Left lung (tissue), 10 donors: ENCODE data around the gene ADAMTS10. TPM values are rescaled to one million over a fixed set of nuclear protein-coding genes. Genes with fewer than 3 reads are reported as not detected.
"Not testable (repeated sequence)": the region's sequence is repeated elsewhere in the genome, so short reads cannot be mapped to it uniquely, and the experiment has no call there.

Experiments
- ATAC-seq: fragments of 200-7000 bp; cut with Tn5 transposase; one replicate; pipeline ENCODE4 v1.9.1; 2020; ENCODE audit warnings: moderate library complexity
- DNase-seq, 4 donors: peaks; one replicate each; pipeline ENCODE4 v3.0.0-alpha.2; 2013 to 2020
- H3K27ac ChIP-seq, 2 donors: fragments of 200-600 bp; sonication (generic) in 1 of 2; one replicate each; pipeline versions ENCODE4 v1.5.0 to v1.8.0; 2020 to 2021
- H3K27me3 ChIP-seq, 2 donors: fragments of 200-600 bp; sonication (generic) in 1 of 2; one replicate each; pipeline versions ENCODE4 v1.5.0 to v1.8.0; 2020 to 2021
- H3K36me3 ChIP-seq, 2 donors: fragments of 200-600 bp; sonication (generic) in 1 of 2; one replicate each; pipeline versions ENCODE4 v1.5.0 to v1.8.0; 2020 to 2021
- H3K4me1 ChIP-seq, 2 donors: fragments of 200-600 bp; one replicate each; pipeline ENCODE4 v1.8.0; 2021
- H3K4me3 ChIP-seq, 2 donors: fragments of 200-600 bp; sonication (generic) in 1 of 2; one replicate each; pipeline versions ENCODE4 v1.5.0 to v1.8.0; 2020 to 2021; ENCODE audit warnings: mild to moderate bottlenecking in 1 of 2
- H3K9me3 ChIP-seq, 2 donors: fragments of 200-600 bp; sonication (generic) in 1 of 2; one replicate each; pipeline versions ENCODE4 v1.5.0 to v1.8.0; 2020 to 2021
- intact Hi-C, 2 donors: fragments of 100-400 bp; cut with DNase I; formaldehyde crosslinking; loops; one replicate each; pipeline versions ENCODE4 v1.11.2 to v1.14.2; 2022
- polyA plus RNA-seq, 6 donors: library from polyadenylated mRNA; unstranded; fragments of 120-200 nt; gene quantifications; one replicate each; pipeline ENCODE4 v1.2.1, GENCODE V29; 2013; ENCODE audit not compliant: insufficient read length in 6 of 6
- total RNA-seq, 2 donors: library from RNA; stranded (reverse); fragmentation: NEBNext Ultra II Directional; extraction: Animal tissue kit (Norgen Biotek cat#: 25700); gene quantifications; one replicate each; pipeline ENCODE4 v1.2.1, GENCODE V29; 2021
- TF ChIP-seq, protein P1 (sequence below), 2 donors: fragments of 200-600 bp; sonication (generic) in 1 of 2; IDR thresholded peaks; one replicate each; pipeline versions ENCODE4 v1.5.0 to v1.8.0; 2021; ENCODE audit warnings: antibody characterized with exemption in 2 of 2
- donor health status: DM: no; HTN: yes; CAD: no.
- donor health status: DM: no; HTN: no; CAD: no.

ADAMTS10 gene
- total and polyA plus RNA-seq, 8 donors: 18.5 to 72.2 (median 56.9) TPM

DNA sequence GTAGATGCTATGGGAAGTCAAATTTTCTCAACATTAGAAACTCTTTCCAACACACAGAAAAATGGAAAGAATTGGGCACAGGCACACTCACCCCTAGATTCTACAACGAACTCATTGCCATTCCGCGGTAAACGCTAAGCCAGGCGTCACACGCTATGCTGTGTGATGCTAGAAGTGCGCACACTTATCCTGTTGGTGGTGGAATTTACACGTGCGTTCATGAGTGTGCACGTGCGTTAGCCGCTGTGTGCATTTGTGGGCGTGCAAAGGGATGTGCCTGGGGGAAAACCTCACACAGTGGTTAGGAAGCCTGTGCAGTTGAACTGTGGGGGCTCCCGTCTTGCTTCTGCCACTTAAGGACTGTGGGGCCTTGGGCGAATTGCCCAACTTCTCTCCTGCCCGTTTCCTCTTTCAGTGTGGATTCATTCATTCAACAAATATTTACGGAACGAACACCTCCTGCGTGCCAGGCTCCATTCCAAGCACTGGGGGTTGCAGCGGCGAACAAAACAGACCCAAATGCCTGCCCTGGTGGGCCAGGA, 27.6 kb upstream of the ADAMTS10 start:
- H3K27me3 ChIP-seq: peaks cover 0 to 16% of the 10 kb centered on the region in 2 donors
- H3K4me1 ChIP-seq: peaks cover 0 to 44% of the 10 kb centered on the region in 2 donors
- DNase-seq (peak in 2 of 4 donors; percentile 44 to 50), ATAC-seq (peak; percentile 30)
- peak overlapping the region in 1 of 2 donors; percentile 51 for H3K27ac ChIP-seq
- intact Hi-C loops: no loop called here
- peaks cover 0 to 5% of the 10 kb centered on the region in 2 donors for H3K9me3 ChIP-seq
- H3K4me3 ChIP-seq: no peak overlapping the region
- H3K36me3 ChIP-seq: no peaks in the 10 kb centered on the region
- TF ChIP-seq, protein P1, sequence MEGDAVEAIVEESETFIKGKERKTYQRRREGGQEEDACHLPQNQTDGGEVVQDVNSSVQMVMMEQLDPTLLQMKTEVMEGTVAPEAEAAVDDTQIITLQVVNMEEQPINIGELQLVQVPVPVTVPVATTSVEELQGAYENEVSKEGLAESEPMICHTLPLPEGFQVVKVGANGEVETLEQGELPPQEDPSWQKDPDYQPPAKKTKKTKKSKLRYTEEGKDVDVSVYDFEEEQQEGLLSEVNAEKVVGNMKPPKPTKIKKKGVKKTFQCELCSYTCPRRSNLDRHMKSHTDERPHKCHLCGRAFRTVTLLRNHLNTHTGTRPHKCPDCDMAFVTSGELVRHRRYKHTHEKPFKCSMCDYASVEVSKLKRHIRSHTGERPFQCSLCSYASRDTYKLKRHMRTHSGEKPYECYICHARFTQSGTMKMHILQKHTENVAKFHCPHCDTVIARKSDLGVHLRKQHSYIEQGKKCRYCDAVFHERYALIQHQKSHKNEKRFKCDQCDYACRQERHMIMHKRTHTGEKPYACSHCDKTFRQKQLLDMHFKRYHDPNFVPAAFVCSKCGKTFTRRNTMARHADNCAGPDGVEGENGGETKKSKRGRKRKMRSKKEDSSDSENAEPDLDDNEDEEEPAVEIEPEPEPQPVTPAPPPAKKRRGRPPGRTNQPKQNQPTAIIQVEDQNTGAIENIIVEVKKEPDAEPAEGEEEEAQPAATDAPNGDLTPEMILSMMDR (IDR thresholded peaks at IDR 0.05): no peak

GRCh38 chr19:8637070-8637469, 26.6 kb upstream of the ADAMTS10 start:
- H3K4me1 ChIP-seq: peaks cover 0 to 44% of the 10 kb centered on the region in 2 donors
- H3K27ac ChIP-seq, H3K36me3 ChIP-seq, ATAC-seq, intact Hi-C loops, DNase-seq, H3K4me3 ChIP-seq, H3K9me3 ChIP-seq: not testable (repeated sequence)
- peaks cover 0 to 16% of the 10 kb centered on the region in 2 donors for H3K27me3 ChIP-seq

DNA sequence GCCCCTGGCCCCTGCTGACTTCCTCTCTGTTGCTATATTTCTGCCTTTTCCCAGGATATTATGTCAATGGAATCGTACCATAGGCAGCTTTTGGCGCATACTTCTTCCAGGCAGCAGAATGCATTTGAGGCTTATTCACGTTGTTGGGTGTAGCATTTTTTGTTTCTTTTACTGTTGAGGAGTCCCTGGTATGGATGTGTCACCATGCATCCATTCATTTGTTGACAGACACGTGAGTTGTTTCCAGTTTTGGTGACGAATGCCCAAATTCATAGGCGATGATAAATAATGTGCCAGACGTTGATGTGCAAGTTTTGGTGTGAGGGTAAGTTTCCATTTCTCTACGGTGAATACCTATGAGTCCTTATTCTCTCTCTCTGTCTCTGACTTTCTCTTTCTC, 24.9 kb upstream of the ADAMTS10 start:
- ATAC-seq: no peak
- H3K9me3 ChIP-seq: no peaks in the 10 kb centered on the region
- DNase-seq: no peak
- no peak overlapping the region for H3K4me3 ChIP-seq
- TF ChIP-seq, protein P1 (IDR thresholded peaks at IDR 0.05): no peak
- H3K27ac ChIP-seq: no peak overlapping the region
- intact Hi-C loops: no loop called here
- H3K4me1 ChIP-seq: peaks cover 0 to 27% of the 10 kb centered on the region in 2 donors
- H3K27me3 ChIP-seq: peaks cover 0 to 8% of the 10 kb centered on the region in 2 donors
- no peaks in the 10 kb centered on the region for H3K36me3 ChIP-seq

DNA sequence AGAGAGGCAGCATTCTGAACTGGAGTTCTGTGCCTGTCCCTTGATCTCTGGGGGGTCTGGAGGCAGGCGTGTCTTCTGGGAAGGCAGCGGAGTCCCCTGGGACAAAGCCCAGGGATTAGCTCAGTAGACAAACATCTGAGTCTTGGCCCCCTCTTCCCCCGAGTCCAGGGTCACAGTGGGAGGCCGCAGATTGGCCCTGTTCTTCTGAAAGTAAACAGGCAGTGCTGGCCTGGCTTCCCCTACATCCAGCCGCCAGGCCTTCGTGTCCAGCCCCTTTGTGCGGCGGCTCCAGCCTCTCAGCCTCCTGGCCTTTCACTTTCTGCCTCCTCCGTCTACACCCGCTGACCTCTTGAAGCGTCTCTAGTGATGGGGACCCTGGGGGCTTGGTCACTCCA, 20.9 kb upstream of the ADAMTS10 start:
- Histone ChIP-seq H3K36me3 (no peaks in the 10 kb centered on the region), H3K27me3 (no peaks in the 10 kb centered on the region), H3K4me1 (no peaks in the 10 kb centered on the region), H3K4me3 (no peak overlapping the region), H3K27ac (no peak overlapping the region), H3K9me3 (peaks cover 0 to 7% of the 10 kb centered on the region in 2 donors)
- peak in 2 of 4 donors; percentile 61 to 80 for DNase-seq
- TF ChIP-seq, protein P1 (IDR thresholded peaks at IDR 0.05): no peak
- peak; percentile 75 for ATAC-seq
- intact Hi-C loops: no loop called here

GRCh38 chr19:8630796-8631424, 20.4 kb upstream of the ADAMTS10 start:
- Histone ChIP-seq H3K27ac (peak overlapping the region in 1 of 2 donors; percentile 55), H3K4me1 (no peaks in the 10 kb centered on the region), H3K27me3 (no peaks in the 10 kb centered on the region), H3K4me3 (no peak overlapping the region), H3K9me3 (peaks cover 0 to 7% of the 10 kb centered on the region in 2 donors), H3K36me3 (no peaks in the 10 kb centered on the region)
- intact Hi-C loops: no loop called here
- ATAC-seq: no peak
- TF ChIP-seq, protein P1 (IDR thresholded peaks at IDR 0.05): no peak
- DNase-seq: no peak
